Endometrial microvascular endothelial cells (primary cell): ENCODE results near the gene CDK5RAP3. TPM values are rescaled to one million over a fixed set of nuclear protein-coding genes. Genes with fewer than 3 reads are reported as not detected.
"Not testable (repeated sequence)": the region's sequence is repeated elsewhere in the genome, so short reads cannot be mapped to it uniquely, and the experiment has no call there.

Experiments used
- in situ Hi-C: cut with HindIII; loops from 2 replicates; pipeline ENCODE4 v1.10.0; 2017; ENCODE audit warnings: low sequenced_read_pairs, low pct_unique_long_range_greater_than_20kb; ENCODE audit errors: inconsistent ontology term
- total RNA-seq: library from RNA; depleted of rRNA; stranded (reverse); fragments of >200 nt; gene quantifications from one replicate; pipeline ENCODE4 v1.2.3, GENCODE V29; 2015; ENCODE audit errors: inconsistent ontology term

Gene CDK5RAP3
- total RNA-seq, 1 donor from 2014 or later, result 60.1 TPM

DNA sequence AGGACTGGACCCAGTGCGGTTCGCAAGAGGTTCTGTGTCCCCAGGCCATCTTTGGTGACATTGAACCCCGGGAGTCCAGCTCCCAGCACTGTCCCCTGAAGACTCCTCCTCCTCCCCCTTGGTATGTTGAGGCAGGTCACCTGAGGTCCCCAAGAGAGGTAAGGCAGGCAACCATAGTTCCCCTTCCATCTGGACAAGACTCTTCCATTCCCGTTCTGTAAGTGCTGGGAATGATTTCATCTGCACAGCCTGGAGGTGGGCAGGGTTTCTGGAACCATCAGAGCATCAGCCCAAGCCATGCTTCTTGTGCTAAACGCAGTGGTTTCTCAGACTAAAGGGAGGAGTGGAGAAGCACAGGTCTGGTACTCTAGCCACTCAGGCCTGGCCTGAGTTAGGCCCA is 41.7 kb downstream of the CDK5RAP3 start:
- in situ Hi-C loops, result no loop called here

GRCh38 chr17:48013876-48014594 is 43.1 kb downstream of the CDK5RAP3 start:
- in situ Hi-C loops, result no loop called here

DNA sequence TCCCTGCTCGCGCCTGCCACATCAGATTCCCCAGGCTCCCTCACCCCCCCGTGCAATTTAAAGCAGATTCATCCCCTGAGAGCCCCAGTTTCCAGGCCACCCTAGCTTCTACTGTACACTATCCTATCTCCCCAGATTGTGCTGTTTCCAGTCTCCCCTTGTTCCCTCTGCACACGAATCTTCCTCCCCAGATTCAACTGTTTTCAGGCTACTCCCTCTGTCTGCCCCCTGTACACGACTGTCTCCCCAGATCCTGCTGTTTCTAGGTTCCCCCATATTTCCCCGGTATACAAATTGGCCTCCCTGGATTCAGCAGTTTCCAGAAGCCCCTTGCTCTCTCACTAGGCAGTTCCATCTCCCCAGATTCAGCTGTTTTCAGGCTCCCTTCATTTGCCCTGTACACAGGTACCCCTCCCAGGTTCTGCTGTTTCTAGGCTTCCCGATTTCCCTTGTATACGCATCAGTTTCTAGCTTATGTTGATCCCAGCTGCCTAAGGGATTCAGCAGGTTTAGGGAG is 43.7 kb downstream of the CDK5RAP3 start:
- in situ Hi-C loops, result no loop called here

DNA sequence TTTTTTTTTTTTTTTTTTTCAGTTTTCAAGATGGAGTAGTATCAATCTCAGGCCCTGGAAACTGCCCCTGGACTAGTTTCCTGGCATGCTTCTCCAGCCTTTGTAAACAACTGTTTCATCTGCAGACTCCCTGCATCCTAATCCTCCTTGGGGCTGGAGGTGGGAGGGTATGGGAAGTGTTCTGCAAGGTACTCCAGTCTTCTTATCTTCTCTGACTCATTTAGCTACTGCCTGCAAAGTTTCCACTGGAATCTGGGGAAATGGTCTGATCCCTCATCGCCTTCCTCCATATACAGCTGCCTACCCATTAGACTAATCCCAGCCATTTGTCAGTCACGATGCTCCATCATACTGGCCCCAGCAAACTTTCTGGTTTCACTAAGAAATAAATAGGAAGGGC is 45.2 kb downstream of the CDK5RAP3 start:
- in situ Hi-C loops, result no loop called here

- in situ Hi-C loops, result not testable (repeated sequence)
Observed at GRCh38 chr17:48017817-48018158, 46.9 kb downstream of the CDK5RAP3 start.

DNA sequence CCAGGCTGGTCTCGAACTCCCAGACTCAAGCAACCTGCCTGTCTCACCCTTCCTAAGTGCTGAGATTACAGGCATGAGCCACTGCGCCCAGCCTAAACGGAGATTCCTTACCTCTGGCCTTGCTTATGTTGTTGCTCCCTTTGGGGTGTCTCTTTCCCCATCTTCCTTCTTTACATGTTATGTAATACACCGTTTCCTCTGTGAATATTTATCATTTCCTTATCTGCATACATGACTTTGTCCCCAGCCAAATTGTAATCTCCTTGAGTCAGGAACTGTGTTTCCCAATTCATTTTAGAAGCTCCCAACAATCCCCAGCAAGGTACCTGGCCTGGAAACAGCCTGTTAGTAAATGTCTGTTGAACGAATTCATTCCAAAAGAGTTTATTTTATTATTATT is 51.0 kb downstream of the CDK5RAP3 start:
- in situ Hi-C loops, result no loop called here

- in situ Hi-C loops, result no loop called here
Observed at GRCh38 chr17:48022901-48023300, 52.0 kb downstream of the CDK5RAP3 start.

GRCh38 chr17:48023400-48024148 is 52.7 kb downstream of the CDK5RAP3 start:
- in situ Hi-C loops, result no loop called here

DNA sequence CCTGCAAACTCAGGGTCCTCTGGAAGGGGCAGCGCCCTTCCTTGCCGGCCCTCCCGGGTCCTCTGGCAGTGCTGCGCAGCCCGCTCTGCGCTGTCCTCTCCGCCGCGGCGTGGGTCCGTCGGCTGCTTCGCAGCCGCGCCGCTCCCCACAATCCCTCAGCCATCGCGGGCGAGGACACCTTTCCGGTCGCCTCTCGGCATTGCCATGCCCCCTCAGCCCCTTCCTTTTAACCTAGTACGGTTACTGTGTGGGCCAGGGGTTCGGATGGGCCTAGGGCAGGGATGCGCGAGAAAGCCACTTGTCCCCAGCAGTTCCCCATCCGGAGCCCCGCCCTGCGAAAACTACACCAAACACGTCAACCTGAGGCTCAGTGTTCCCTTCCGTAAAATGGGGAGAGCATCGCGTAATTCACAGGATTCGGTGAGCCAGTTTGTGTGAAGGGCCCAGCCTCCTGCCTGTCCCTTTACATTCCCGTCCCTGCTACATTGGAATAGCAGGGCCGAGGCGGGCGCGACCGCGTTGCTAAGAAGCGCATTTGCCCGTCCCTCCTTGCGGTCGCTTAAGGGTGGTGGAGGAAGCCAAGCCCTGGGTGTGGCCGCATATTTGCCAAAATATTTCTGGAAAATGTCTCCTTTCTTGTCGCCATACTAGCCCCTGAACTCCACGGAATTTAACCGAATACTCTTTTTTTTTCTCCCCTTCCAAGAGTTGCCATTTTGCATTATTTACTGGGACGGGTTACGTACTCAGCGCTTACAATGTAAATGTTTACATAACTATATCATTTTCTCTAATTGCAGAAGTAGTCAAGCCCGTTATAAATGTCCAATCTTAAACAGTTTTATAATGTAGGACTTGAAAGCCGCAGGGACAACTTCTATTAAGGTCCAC is 53.5 kb downstream of the CDK5RAP3 start:
- in situ Hi-C loops, result no loop called here

DNA sequence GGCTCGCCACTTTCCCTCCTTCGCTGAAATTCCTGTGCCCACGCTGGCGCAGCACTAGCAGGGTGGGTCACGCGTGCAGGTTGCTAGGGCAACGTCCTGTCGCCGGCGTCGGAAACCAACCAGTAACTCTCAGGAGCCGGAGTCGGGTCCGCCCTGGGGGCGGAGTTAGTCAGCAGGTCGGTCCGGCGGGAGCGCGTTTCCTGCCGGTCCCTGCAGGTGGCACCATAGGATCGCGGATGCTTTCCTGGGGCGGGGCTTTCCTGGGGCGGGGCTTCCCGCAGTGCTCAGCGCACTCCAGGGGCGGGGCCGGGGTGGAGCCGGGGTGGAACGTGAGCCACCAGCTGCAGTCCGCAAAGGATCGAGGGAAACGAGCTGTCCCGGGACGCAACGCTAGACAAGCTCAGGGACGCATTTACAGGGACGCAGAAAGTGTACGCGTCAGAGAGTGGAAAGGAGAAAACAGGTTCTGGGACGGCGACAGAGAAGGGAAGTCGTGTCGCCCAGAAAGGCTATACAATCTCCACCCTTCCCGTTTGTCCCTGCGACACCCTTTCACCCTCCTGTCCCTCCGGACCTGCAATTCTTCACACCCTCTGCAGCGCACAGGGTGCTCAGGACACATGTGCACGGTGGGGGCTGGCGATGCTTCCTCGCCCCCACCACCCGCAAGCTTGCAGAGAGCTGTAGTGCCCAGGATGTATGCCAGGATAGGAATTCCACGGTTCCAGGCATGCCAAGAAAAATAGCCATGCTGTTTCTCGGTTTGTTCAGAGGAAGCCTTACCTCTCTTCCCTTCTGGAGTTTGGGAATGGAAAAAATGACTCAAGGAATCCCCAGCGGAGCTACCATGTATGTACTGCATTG is 54.4 kb downstream of the CDK5RAP3 start:
- in situ Hi-C loops, result no loop called here

DNA sequence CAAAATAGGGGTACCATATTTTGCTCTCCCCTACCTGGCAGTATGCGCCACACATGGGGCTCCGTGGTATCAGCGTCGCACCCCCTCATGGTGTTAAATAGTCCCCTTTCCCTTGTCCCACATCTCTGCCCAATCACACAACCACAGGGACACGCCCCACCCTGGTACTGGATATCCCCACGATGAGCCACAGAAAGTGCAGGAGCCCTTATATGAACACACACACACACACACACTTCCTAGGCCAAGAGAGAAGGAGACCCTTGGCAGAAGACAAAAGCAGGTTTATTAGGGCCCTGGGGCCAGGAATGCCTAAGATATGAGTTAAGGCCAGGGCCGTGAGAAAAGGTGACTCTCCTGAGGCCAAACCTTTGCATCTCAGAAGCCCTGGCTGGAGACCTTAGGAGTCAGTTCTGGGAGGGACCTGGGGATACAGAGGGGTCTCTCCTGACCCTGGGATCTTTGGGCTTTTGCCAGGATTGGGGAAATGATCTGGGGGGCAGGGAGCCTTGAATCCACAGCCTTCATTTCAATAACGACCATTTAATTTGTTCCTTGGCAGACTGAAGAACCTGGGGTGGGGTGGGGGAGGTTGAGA is 55.1 kb downstream of the CDK5RAP3 start:
- in situ Hi-C loops, result no loop called here

DNA sequence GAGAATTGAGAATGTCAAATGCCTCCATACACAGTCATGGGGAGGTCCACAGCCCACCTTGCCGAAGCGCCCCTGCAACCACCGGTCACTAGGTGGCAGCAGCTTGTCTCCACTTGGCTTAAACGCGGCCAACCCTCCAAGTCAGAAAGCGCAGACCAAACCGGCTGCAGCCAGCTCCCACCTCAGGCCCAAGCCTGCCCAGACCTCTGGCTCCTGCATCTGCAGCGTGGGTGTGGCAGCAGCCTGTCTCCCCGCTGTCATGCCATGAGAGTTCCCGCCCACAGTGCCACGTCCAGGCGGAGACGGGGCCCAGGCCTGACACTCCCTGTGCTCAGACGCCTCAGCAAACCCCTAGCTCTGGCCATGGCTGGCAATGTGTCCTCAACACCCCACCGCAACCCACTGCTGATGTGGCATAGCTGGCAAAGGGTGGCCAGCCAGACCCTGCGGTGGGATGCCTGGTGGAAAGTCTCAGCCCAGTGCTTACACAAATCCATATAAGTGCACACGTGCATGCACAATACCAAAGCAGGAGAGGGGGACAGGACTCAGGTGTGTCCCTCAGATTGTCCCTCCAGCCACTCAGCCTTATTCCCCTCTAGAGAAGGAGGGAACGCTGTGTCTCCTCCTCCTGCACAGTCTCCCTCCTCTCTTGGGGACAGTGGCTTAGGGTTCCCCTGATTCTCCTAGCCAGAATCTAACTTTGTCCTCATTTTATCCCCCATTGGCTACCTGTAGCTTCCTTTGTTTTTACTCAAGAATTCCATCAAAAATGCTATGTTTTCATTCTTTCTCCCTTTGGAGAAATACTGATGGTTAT is 55.8 kb downstream of the CDK5RAP3 start:
- in situ Hi-C loops, result no loop called here

DNA sequence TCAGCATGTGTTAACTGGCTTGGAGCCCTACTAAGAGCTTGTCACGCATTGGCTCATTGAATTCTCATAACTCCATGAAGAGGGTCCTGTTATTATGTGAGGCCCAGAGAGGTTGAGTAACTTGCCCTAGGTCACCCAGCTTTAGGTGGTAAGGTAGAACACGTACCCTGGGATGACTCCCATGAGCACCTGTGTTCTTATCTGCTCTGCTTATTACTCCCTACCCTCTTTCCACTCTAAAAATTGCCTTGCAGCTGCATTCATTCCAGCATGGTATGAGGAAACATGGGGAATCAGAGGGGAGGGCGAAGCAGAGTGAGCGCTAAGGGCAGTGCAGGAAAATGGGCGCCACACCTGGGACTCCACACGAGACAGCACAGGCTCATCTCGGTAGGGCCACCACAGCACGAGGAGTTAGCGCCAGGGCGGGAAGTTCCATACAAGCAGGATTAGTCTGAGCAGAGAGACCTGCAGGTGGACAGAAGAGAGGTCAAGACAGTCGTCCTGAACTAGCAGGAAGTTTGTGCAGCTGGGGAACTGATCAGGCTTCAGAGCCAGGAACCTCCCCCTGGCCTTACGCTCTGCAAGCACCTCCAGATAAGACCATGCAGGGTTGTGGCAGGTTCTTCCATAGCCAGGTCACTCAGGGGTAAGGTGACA is 56.5 kb downstream of the CDK5RAP3 start:
- in situ Hi-C loops, result no loop called here

DNA sequence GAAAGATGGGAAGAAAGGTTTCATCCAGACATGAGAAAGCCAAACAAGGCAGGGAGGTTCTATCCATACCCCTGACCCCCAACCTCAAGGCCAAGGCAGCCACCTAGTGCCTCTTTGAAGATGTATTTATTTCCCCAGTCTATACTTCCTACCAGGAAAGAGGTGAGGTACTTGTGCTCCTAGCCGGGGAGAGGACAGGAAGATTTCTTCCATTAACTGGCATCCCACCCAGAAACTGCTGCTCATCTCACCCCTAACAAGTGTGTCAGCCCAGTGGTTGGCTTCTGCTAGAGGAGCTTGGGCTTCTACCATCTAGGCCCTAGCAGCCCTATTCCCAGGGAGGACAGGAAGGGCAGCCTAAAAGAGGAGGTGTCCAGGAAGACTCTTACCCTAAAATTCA is 57.8 kb downstream of the CDK5RAP3 start:
- in situ Hi-C loops, result no loop called here

DNA sequence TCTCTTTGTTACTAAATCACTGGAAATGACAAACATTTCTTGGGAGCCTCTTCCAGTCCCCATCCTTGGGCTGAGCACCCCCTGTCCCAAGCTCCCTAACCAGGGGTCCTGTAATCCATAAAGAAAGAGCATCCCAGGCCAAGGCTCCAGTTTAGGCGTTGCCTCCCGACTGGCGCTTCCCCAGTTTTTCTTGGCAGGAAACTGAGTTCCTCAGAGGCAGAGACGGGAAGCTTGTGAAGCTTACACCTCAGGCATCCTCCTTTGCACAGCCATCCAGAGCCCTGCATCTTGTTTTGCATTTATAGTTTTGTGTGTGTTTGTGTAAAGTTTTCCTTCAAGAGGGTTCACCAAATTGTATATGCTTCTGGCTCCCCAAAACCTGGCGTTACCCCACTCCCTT is 59.6 kb downstream of the CDK5RAP3 start:
- in situ Hi-C loops, result no loop called here
